Measurements from ENCODE around the gene FHOD3.

FHOD3 gene

GRCh38 chr18:36522509-36522908 lies 225.0 kb downstream of the FHOD3 start:
- no peak for DNase-seq (ENCODE audit: low spot score)

- DNase-seq (ENCODE audit: low spot score) = no peak
Observed at GRCh38 chr18:36525913-36526312, 228.4 kb downstream of the FHOD3 start.

GRCh38 chr18:36526611-36527010 lies 229.1 kb downstream of the FHOD3 start:
- DNase-seq (ENCODE audit: low spot score) = no peak

GRCh38 chr18:36527051-36527450 lies 229.5 kb downstream of the FHOD3 start:
- no peak for DNase-seq (ENCODE audit: low spot score)

GRCh38 chr18:36527740-36528455 lies 230.4 kb downstream of the FHOD3 start:
- DNase-seq (ENCODE audit: low spot score) = no peak

- no peak for DNase-seq (ENCODE audit: low spot score)
Observed at GRCh38 chr18:36529747-36530146, 232.2 kb downstream of the FHOD3 start.

GRCh38 chr18:36530676-36531405 lies 233.3 kb downstream of the FHOD3 start:
- no peak for DNase-seq (ENCODE audit: low spot score)

GRCh38 chr18:36531636-36532035 lies 234.1 kb downstream of the FHOD3 start:
- DNase-seq (ENCODE audit: low spot score) = no peak

- no peak for DNase-seq (ENCODE audit: low spot score)
Observed at GRCh38 chr18:36532394-36532793, 234.9 kb downstream of the FHOD3 start.

GRCh38 chr18:36532815-36533214 lies 235.3 kb downstream of the FHOD3 start:
- no peak for DNase-seq (ENCODE audit: low spot score)

- no peak for DNase-seq (ENCODE audit: low spot score)
Observed at GRCh38 chr18:36533446-36534153, 236.1 kb downstream of the FHOD3 start.

- DNase-seq (ENCODE audit: low spot score) = no peak
Observed at GRCh38 chr18:36534154-36534688, 236.7 kb downstream of the FHOD3 start.

- DNase-seq (ENCODE audit: low spot score) = no peak
Observed at GRCh38 chr18:36535202-36535935, 237.9 kb downstream of the FHOD3 start.

- peak; percentile 42 for DNase-seq (ENCODE audit: low spot score)
Observed at GRCh38 chr18:36536426-36536825, 238.9 kb downstream of the FHOD3 start.

GRCh38 chr18:36537289-36537688 lies 239.8 kb downstream of the FHOD3 start:
- peak; percentile 4 for DNase-seq (ENCODE audit: low spot score)

GRCh38 chr18:36539674-36540231 lies 242.2 kb downstream of the FHOD3 start:
- peak; percentile 34 for DNase-seq (ENCODE audit: low spot score)

- peak; percentile 11 for DNase-seq (ENCODE audit: low spot score)
Observed at GRCh38 chr18:36543030-36543429, 245.5 kb downstream of the FHOD3 start.

- peak; percentile 34 for DNase-seq (ENCODE audit: low spot score)
Observed at GRCh38 chr18:36543991-36544725, 246.6 kb downstream of the FHOD3 start.

- no peak for DNase-seq (ENCODE audit: low spot score)
Observed at GRCh38 chr18:36545821-36546427, 248.4 kb downstream of the FHOD3 start.

- no peak for DNase-seq (ENCODE audit: low spot score)
Observed at GRCh38 chr18:36546876-36547275, 249.4 kb downstream of the FHOD3 start.
